Coronary artery (tissue), 2 donors: Measurements from ENCODE around the gene COA1.

Experiments used
- DNase-seq: peaks from one replicate; pipeline ENCODE4 v3.0.0-alpha.2; 2017; ENCODE audit warnings: low spot score
- H3K27ac ChIP-seq, 2 donors: fragments of 200-600 bp; sonication (generic); one replicate each; pipeline ENCODE4 v1.5.1; 2016 to 2019
- H3K4me3 ChIP-seq: fragments of 200-600 bp; sonication (generic); 2 replicates; pipeline ENCODE4 v1.5.1; 2016; ENCODE audit warnings: mild to moderate bottlenecking, moderate library complexity
- CTCF ChIP-seq: fragments of 200-600 bp; sonication (generic); IDR thresholded peaks from one replicate; pipeline ENCODE4 v1.5.1; 2019; ENCODE audit warnings: antibody characterized with exemption

Gene COA1

GRCh38 chr7:43650457-43651052, 78.8 kb downstream of the COA1 start:
- TF ChIP-seq CTCF: no peak
- no peak for DNase-seq
- peak overlapping the region; percentile 4 for H3K4me3 ChIP-seq
- peak overlapping the region; percentile 69 to 89 for H3K27ac ChIP-seq

DNA sequence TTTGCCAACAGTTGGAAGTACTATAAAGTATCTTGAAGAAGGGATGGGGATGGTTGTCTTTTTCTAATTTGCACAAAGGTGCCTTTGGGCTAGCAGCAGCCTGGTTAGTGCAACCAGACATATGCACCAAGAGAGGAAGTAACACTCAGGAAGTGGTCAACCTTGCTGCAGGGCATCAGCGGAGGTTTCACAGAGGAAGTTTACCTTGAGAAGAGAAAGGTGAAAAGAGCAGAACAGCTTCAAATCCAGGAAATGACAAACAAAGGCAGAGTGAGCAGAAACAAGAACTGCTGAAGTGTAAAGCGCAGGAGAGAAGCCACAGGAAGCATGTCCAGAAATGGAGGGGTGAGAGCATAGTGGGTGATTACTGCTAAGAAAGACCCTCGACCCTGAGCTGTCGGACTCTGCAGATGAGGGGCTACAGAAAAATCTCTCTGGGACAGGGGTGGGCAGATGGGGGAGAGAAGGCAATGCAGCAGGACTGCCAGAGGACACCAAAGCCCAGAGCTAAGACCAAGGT, 79.5 kb downstream of the COA1 start:
- no peak for DNase-seq
- no peak overlapping the region for H3K4me3 ChIP-seq
- H3K27ac ChIP-seq: peak overlapping the region; percentile 89 to 99
- TF ChIP-seq CTCF: no peak

DNA sequence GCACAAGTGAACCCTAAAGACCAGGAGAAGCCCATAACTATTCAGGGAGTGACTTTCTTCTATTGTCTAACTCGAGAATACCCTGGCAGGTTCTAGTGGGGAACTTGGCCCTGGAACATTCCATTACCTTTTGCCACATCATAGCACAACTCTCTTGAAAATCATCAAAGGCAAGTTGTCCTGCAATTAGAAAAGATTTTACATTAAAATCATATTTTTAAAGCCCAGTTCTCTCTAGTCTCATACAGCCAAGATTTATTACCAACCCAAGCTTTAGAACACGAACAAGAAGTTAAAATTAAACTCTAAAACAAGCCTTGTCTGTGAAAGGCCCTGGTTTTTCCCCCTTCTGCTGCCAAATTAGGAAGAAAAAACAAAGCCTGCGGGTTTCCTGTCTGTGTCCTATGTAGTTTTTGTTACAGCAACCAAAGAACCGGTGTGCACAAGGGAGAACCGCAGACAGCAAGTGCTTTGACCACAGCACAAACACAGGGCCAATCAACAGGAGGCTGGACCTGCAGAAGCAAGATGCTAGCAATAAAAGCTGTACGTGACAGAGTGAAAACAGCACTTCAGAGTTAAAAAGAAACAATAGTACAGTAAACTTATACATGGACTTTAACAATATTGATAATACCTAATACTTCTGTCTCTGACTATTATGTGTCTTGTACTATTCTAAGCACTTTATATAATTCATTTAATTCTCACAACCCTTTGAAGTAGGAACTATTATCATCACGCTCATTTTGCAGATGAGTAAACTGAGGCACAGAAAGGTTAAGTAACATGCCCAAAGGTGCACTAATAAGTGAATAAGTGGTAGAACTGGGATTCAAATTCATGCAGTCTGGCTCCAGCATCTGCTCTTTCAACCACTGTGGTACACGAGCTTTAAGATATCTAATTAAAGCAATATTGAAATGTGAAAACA, 80.6 kb downstream of the COA1 start:
- no peak for TF ChIP-seq CTCF
- H3K27ac ChIP-seq: peak overlapping the region; percentile 89 to 99
- no peak for DNase-seq
- H3K4me3 ChIP-seq: peak overlapping the region; percentile 63

DNA sequence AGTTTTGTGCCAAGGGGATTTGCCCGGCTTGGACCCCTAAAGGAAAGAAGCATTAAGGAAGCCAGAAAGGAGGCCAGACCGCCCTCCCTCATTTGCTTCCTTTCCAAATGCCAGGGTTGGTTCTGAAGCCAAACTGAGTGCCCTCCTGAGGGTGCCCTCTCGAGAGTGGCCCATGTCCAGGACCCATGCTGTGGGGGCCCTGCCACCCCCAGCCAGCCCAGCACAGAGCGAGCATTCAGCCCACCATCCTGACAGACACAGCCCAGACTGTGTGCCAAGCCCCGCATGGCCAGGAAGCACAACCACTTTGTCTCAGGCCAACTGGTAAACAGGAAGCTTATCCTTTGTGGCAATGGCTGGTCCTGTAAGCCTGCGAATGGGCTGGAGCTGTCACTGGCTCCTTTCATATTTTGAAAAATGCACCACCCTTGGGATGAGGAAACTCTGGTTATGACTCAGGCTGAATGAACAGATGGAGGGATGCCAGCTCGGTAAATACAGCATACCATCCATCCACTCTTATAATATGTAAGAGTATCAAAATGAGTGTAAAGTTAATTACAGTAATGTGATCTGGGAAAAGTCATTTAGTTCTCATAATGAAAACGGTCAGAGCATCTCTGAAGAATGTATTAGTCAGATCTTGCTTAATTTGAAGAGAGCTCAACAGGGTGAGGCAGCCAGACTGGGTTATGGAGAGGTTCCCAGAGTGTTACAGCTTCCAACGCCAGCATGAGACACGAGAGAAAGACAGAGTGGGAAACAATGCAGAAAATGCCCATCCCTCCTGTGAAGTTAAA, 81.5 kb downstream of the COA1 start:
- DNase-seq: peak; percentile 86
- TF ChIP-seq CTCF: no peak
- Histone ChIP-seq H3K27ac (peak overlapping the region; percentile 89 to 99), H3K4me3 (peak overlapping the region; percentile 63)

- Histone ChIP-seq H3K27ac (peak overlapping the region; percentile 89 to 99), H3K4me3 (peak overlapping the region; percentile 63)
- DNase-seq: no peak
- no peak for TF ChIP-seq CTCF
These were observed 82.0 kb downstream of the COA1 start for GRCh38 chr7:43647339-43647672.

DNA sequence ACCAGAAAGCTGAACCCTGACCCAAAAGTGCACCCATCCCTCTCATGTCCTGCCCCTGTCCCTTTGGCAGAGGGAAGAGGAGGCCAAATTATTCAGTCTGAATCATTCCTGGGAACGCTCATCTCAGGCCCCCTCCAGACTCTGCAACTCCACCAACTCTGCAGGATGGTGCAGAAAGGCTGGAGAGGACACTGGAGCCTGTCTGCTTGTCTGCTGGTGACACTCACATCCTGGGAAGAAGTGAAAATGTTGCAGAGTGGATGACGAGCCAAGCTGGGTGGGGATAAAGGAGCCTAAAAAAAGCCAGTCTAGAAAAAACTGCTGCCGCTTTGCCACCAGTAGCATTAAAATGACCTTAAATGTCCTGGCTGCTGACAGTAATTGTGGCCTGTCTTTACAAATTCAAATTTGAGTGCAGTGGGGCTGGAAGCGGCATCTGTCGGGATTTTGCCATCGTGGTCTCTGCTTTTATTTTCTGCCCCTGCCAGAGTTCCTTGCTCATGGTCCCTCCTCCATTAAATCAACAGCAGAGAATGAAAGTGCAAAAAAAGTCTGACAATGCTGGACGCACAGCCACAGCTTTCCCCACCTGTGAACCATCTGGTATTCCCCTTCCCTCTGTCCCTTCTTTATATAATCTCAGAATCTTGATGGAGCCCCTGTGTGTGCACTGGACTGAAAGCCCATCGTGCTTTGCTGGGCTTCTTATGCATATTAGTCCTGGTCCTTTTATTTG, 82.6 kb downstream of the COA1 start:
- no peak for DNase-seq
- H3K4me3 ChIP-seq: peak overlapping the region; percentile 63
- TF ChIP-seq CTCF: no peak
- peak overlapping the region; percentile 89 to 99 for H3K27ac ChIP-seq
